AG10803 (cell line): ENCODE results near the gene ECI1.

Experiments
- DNase-seq: peaks from one replicate; pipeline ENCODE4 v3.0.0; 2010; ENCODE audit warnings: low read depth
- H3K4me3 ChIP-seq: 2 replicates; pipeline ENCODE4 v1.5.1; 2011; ENCODE audit warnings: mild to moderate bottlenecking, low read length, control low read depth
- CTCF ChIP-seq: conservative IDR thresholded peaks from 2 replicates; pipeline ENCODE4 v1.5.1; 2011; ENCODE audit warnings: mild to moderate bottlenecking, low read length, control low read depth, inconsistent platforms

Gene ECI1

GRCh38 chr16:2284797-2285576 is 33.6 kb upstream of the ECI1 start:
- TF ChIP-seq CTCF: no peak
- DNase-seq: no peak

GRCh38 chr16:2284001-2284770 is 32.8 kb upstream of the ECI1 start:
- no peak overlapping the region for H3K4me3 ChIP-seq
- TF ChIP-seq CTCF: no peak
- DNase-seq: no peak

More at GRCh38 chr16:2284797-2285576, 33.6 kb upstream of the ECI1 start:
- H3K4me3 ChIP-seq: no peak overlapping the region

- TF ChIP-seq CTCF: no peak
- H3K4me3 ChIP-seq: no peak overlapping the region
- no peak for DNase-seq
Observed at GRCh38 chr16:2282866-2283555, 31.6 kb upstream of the ECI1 start.

- no peak for DNase-seq
- H3K4me3 ChIP-seq: no peak overlapping the region
- no peak for TF ChIP-seq CTCF
Observed at GRCh38 chr16:2282262-2282661, 30.9 kb upstream of the ECI1 start.

- TF ChIP-seq CTCF: no peak
- no peak overlapping the region for H3K4me3 ChIP-seq
- no peak for DNase-seq
Observed at GRCh38 chr16:2280981-2281542, 29.7 kb upstream of the ECI1 start.

GRCh38 chr16:2280461-2280860 is 29.1 kb upstream of the ECI1 start:
- no peak overlapping the region for H3K4me3 ChIP-seq
- TF ChIP-seq CTCF: no peak
- no peak for DNase-seq
